ENCODE measurements around the gene BICC1.

The BICC1 gene

GRCh38 chr10:58621379-58622077 is 108.9 kb downstream of the BICC1 start:
- TF ChIP-seq GATA2 (IDR thresholded peaks at IDR 0.05; ENCODE audit: low read depth, low read length) (no peak), GATA3 (IDR thresholded peaks at IDR 0.05; ENCODE audit: low read depth, low read length) (no peak)

- TF ChIP-seq GATA2 (IDR thresholded peaks at IDR 0.05; ENCODE audit: low read depth, low read length) (no peak), GATA3 (IDR thresholded peaks at IDR 0.05; ENCODE audit: low read depth, low read length) (no peak)
These were observed 109.6 kb downstream of the BICC1 start for GRCh38 chr10:58622246-58622645.

- TF ChIP-seq GATA2 (IDR thresholded peaks at IDR 0.05; ENCODE audit: low read depth, low read length): no peak
- no peak for TF ChIP-seq GATA3 (IDR thresholded peaks at IDR 0.05; ENCODE audit: low read depth, low read length)
These were observed 112.4 kb downstream of the BICC1 start for GRCh38 chr10:58625070-58625469.

- no peak for TF ChIP-seq GATA2 (IDR thresholded peaks at IDR 0.05; ENCODE audit: low read depth, low read length)
- no peak for TF ChIP-seq GATA3 (IDR thresholded peaks at IDR 0.05; ENCODE audit: low read depth, low read length)
These were observed 114.7 kb downstream of the BICC1 start for GRCh38 chr10:58627392-58627791.

GRCh38 chr10:58631715-58632114 is 119.0 kb downstream of the BICC1 start:
- TF ChIP-seq GATA3 (IDR thresholded peaks at IDR 0.05; ENCODE audit: low read depth, low read length) (no peak), GATA2 (IDR thresholded peaks at IDR 0.05; ENCODE audit: low read depth, low read length) (no peak)

GRCh38 chr10:58632216-58632615 is 119.5 kb downstream of the BICC1 start:
- TF ChIP-seq GATA3 (IDR thresholded peaks at IDR 0.05; ENCODE audit: low read depth, low read length) (no peak), GATA2 (IDR thresholded peaks at IDR 0.05; ENCODE audit: low read depth, low read length) (no peak)

GRCh38 chr10:58637352-58637751 is 124.7 kb downstream of the BICC1 start:
- TF ChIP-seq GATA3 (IDR thresholded peaks at IDR 0.05; ENCODE audit: low read depth, low read length) (no peak), GATA2 (IDR thresholded peaks at IDR 0.05; ENCODE audit: low read depth, low read length) (no peak)

GRCh38 chr10:58638388-58638787 is 125.7 kb downstream of the BICC1 start:
- TF ChIP-seq GATA3 (IDR thresholded peaks at IDR 0.05; ENCODE audit: low read depth, low read length) (no peak), GATA2 (IDR thresholded peaks at IDR 0.05; ENCODE audit: low read depth, low read length) (no peak)

GRCh38 chr10:58641095-58641531 is 128.4 kb downstream of the BICC1 start:
- TF ChIP-seq GATA3 (IDR thresholded peaks at IDR 0.05; ENCODE audit: low read depth, low read length): no peak
- TF ChIP-seq GATA2 (IDR thresholded peaks at IDR 0.05; ENCODE audit: low read depth, low read length): no peak

GRCh38 chr10:58641708-58642107 is 129.0 kb downstream of the BICC1 start:
- TF ChIP-seq GATA2 (IDR thresholded peaks at IDR 0.05; ENCODE audit: low read depth, low read length): no peak
- no peak for TF ChIP-seq GATA3 (IDR thresholded peaks at IDR 0.05; ENCODE audit: low read depth, low read length)

GRCh38 chr10:58642283-58642682 is 129.6 kb downstream of the BICC1 start:
- TF ChIP-seq GATA3 (IDR thresholded peaks at IDR 0.05; ENCODE audit: low read depth, low read length) (no peak), GATA2 (IDR thresholded peaks at IDR 0.05; ENCODE audit: low read depth, low read length) (no peak)

- no peak for TF ChIP-seq GATA2 (IDR thresholded peaks at IDR 0.05; ENCODE audit: low read depth, low read length)
- no peak for TF ChIP-seq GATA3 (IDR thresholded peaks at IDR 0.05; ENCODE audit: low read depth, low read length)
These were observed 130.3 kb downstream of the BICC1 start for GRCh38 chr10:58642916-58643428.

- TF ChIP-seq GATA3 (IDR thresholded peaks at IDR 0.05; ENCODE audit: low read depth, low read length) (no peak), GATA2 (IDR thresholded peaks at IDR 0.05; ENCODE audit: low read depth, low read length) (no peak)
These were observed 131.6 kb downstream of the BICC1 start for GRCh38 chr10:58644311-58644710.

- TF ChIP-seq GATA3 (IDR thresholded peaks at IDR 0.05; ENCODE audit: low read depth, low read length) (no peak), GATA2 (IDR thresholded peaks at IDR 0.05; ENCODE audit: low read depth, low read length) (no peak)
These were observed 132.9 kb downstream of the BICC1 start for GRCh38 chr10:58645416-58646146.
